Peyer's patch (tissue), 4 donors: ENCODE measurements around the gene SYNDIG1.

Experiments
- CTCF ChIP-seq, 6 experiments: fragments of 450-650 bp in 4 of 6; fragments of 200-600 bp in 2 of 6; sonication (generic) in 1 of 6; IDR thresholded peaks; one replicate each; pipeline ENCODE4 v1.5.1; 2017 to 2019; ENCODE audit warnings: antibody characterized with exemption in 6 of 6, mild to moderate bottlenecking in 3 of 6, moderate library complexity in 1 of 6
- POLR2A ChIP-seq, 2 donors: fragments of 450-650 bp; IDR thresholded peaks; one replicate each; pipeline ENCODE4 v1.5.1; 2017; ENCODE audit warnings: antibody characterized with exemption in 2 of 2, mild to moderate bottlenecking in 2 of 2, moderate library complexity in 2 of 2

- TF ChIP-seq CTCF (IDR thresholded peaks at IDR 0.05): no peak
- TF ChIP-seq POLR2A (IDR thresholded peaks at IDR 0.05): no peak
These were observed 187.0 kb downstream of the SYNDIG1 start for GRCh38 chr20:24656391-24656790.
